ENCODE data around the gene IGF1R.

DNA sequence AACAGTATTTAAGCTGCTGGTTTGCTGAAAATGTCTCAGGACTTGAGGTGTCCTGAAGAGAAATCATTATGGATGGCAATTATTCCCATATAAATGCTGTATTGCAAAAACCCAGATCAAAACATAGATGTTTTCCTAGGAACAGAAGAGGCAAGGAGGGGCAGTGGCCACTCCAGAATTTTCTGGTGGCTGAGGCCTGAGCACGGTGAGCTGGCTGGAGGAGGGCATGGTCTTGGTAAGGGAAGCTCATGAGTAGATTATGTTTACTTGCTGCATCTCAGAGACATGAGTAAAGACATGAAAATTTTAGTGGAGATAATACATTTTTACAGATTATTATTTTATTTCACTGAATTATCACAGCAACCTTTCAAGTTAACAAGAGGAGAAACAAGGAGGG is 328.2 kb downstream of the IGF1R start:
- no peak for TF ChIP-seq ZNF460 (CRISPR knock-in tag; IDR thresholded peaks at IDR 0.05; ENCODE audit: borderline replicate concordance)
- TF ChIP-seq ZNF232 (CRISPR knock-in tag; IDR thresholded peaks at IDR 0.05; ENCODE audit: borderline replicate concordance), result no peak
- no peak for TF ChIP-seq TARDBP (CRISPR knock-in tag; IDR thresholded peaks at IDR 0.05)
- TF ChIP-seq TP53 (CRISPR knock-in tag; conservative IDR thresholded peaks at IDR 0.05), result no peak
- TF ChIP-seq TAF1 (CRISPR knock-in tag; IDR thresholded peaks at IDR 0.05), result no peak
- TF ChIP-seq CTCF (CRISPR knock-in tag; IDR thresholded peaks at IDR 0.05), result no peak
- TF ChIP-seq, protein P1, sequence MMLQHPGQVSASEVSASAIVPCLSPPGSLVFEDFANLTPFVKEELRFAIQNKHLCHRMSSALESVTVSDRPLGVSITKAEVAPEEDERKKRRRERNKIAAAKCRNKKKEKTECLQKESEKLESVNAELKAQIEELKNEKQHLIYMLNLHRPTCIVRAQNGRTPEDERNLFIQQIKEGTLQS (CRISPR knock-in tag; IDR thresholded peaks at IDR 0.05), result no peak
